Measurements from ENCODE around the gene AREG. TPM values are rescaled to one million over a fixed set of nuclear protein-coding genes. Genes with fewer than 3 reads are reported as not detected.

The AREG gene
- total and polyA plus RNA-seq, 2 of the 4 experiments (the other 2 are of a cell fraction) = 0.17 to 0.18 TPM

DNA sequence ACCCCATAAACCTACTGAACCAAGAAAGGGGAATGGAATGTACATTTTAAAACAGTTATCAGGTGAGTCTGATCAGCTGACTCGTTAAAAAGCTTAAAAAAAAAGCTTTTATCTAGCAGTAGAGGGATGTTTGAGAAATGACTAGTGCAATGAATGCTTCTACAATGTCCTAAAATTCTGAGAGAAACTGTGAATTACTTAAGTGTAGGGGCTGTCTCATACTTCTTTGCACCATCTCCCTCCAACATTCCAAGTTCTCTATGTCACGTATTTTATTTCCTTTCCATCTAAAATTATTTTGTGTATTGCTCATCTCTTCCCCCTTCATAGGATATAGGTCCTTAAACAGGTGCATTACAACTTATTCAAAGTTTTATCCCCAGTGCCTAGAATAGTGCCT lies 11.9 kb upstream of the AREG start:
- no peaks in the 10 kb centered on the region for H4K20me1 ChIP-seq (ENCODE audit: insufficient read depth, low read length)
- H3K9me1 ChIP-seq (ENCODE audit: insufficient read depth, low read length) = no peaks in the 10 kb centered on the region
- no peak overlapping the region for H3K4me2 ChIP-seq (ENCODE audit: low read depth, low read length)
- H3K56ac ChIP-seq (ENCODE audit: extremely low read depth, insufficient read depth, low read length) = no peak overlapping the region
- H3K4me1 ChIP-seq (ENCODE audit: control insufficient read depth, insufficient read depth, low read length) = no peaks in the 10 kb centered on the region
- in situ Hi-C loops (cut with MboI; ENCODE audit: low sequenced_read_pairs) = no loop called here
- WGBS, 2 experiments (ENCODE audit: extremely low coverage in 2 of 2, insufficient read length in 1 of 2) = no CpG with 5 or more reads among the region's 2 CpGs
- no peak overlapping the region for H3K9ac ChIP-seq (ENCODE audit: low read depth, low read length)
- H2AK5ac ChIP-seq (ENCODE audit: low read depth, low read length) = no peak overlapping the region
- H2BK15ac ChIP-seq (ENCODE audit: low read depth, low read length) = no peak overlapping the region
- H3K4ac ChIP-seq (ENCODE audit: low read depth, low read length) = no peak overlapping the region
- H4K8ac ChIP-seq (ENCODE audit: low read depth in 2 of 2, low read length in 2 of 2) = no peak overlapping the region
- no peak overlapping the region for H3K23ac ChIP-seq (ENCODE audit: low read depth, low read length)
- no peaks in the 10 kb centered on the region for H3K79me1 ChIP-seq (ENCODE audit: low read depth in 1 of 2, low read length in 2 of 2)
- H3K4me3 ChIP-seq (ENCODE audit: insufficient read depth, low read depth, low read length) = no peak overlapping the region
- H3K27me3 ChIP-seq (ENCODE audit: control insufficient read depth, insufficient read depth, low read length) = no peaks in the 10 kb centered on the region
- H2BK20ac ChIP-seq (ENCODE audit: low read depth, low read length) = no peak overlapping the region
- TF ChIP-seq, protein P1, sequence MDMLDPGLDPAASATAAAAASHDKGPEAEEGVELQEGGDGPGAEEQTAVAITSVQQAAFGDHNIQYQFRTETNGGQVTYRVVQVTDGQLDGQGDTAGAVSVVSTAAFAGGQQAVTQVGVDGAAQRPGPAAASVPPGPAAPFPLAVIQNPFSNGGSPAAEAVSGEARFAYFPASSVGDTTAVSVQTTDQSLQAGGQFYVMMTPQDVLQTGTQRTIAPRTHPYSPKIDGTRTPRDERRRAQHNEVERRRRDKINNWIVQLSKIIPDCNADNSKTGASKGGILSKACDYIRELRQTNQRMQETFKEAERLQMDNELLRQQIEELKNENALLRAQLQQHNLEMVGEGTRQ (IDR thresholded peaks at IDR 0.05; ENCODE audit: low read depth, low read length) = no peak
- TF ChIP-seq, protein P2, sequence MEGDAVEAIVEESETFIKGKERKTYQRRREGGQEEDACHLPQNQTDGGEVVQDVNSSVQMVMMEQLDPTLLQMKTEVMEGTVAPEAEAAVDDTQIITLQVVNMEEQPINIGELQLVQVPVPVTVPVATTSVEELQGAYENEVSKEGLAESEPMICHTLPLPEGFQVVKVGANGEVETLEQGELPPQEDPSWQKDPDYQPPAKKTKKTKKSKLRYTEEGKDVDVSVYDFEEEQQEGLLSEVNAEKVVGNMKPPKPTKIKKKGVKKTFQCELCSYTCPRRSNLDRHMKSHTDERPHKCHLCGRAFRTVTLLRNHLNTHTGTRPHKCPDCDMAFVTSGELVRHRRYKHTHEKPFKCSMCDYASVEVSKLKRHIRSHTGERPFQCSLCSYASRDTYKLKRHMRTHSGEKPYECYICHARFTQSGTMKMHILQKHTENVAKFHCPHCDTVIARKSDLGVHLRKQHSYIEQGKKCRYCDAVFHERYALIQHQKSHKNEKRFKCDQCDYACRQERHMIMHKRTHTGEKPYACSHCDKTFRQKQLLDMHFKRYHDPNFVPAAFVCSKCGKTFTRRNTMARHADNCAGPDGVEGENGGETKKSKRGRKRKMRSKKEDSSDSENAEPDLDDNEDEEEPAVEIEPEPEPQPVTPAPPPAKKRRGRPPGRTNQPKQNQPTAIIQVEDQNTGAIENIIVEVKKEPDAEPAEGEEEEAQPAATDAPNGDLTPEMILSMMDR (conservative IDR thresholded peaks at IDR 0.05; ENCODE audit: low read depth, low read length) = no peak
- no peak for TF ChIP-seq POLR2A (IDR thresholded peaks at IDR 0.05; ENCODE audit: low read depth, low read length)
- TF ChIP-seq, protein P3, sequence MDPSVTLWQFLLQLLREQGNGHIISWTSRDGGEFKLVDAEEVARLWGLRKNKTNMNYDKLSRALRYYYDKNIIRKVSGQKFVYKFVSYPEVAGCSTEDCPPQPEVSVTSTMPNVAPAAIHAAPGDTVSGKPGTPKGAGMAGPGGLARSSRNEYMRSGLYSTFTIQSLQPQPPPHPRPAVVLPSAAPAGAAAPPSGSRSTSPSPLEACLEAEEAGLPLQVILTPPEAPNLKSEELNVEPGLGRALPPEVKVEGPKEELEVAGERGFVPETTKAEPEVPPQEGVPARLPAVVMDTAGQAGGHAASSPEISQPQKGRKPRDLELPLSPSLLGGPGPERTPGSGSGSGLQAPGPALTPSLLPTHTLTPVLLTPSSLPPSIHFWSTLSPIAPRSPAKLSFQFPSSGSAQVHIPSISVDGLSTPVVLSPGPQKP (IDR thresholded peaks at IDR 0.05; ENCODE audit: borderline replicate concordance, low read depth, low read length) = no peak
- no peak for TF ChIP-seq RAD21 (IDR thresholded peaks at IDR 0.05; ENCODE audit: low read length)
- no peak for TF ChIP-seq NFE2L2 (IDR thresholded peaks at IDR 0.05; ENCODE audit: low read depth, low read length)
- TF ChIP-seq SMC3 (IDR thresholded peaks at IDR 0.05; ENCODE audit: low read depth, low read length) = no peak
- TF ChIP-seq CHD1 (IDR thresholded peaks at IDR 0.05; ENCODE audit: low read depth, low read length) = no peak
- no peak for TF ChIP-seq BHLHE40 (IDR thresholded peaks at IDR 0.05; ENCODE audit: low read depth, low read length)
- TF ChIP-seq FOS (IDR thresholded peaks at IDR 0.05; ENCODE audit: low read depth, low read length) = no peak
- no peak for TF ChIP-seq CEBPB (IDR thresholded peaks at IDR 0.05; ENCODE audit: low read depth, low read length)
- no peak for TF ChIP-seq RFX5 (IDR thresholded peaks at IDR 0.05; ENCODE audit: low read depth, low read length)
- no peak for TF ChIP-seq MXI1 (IDR thresholded peaks at IDR 0.05; ENCODE audit: borderline replicate concordance, low read depth, low read length)
- TF ChIP-seq MAFK (IDR thresholded peaks at IDR 0.05; ENCODE audit: low read depth, low read length) = no peak
- no peak for TF ChIP-seq RCOR1 (IDR thresholded peaks at IDR 0.05; ENCODE audit: insufficient replicate concordance, low read length)
- TF ChIP-seq MAZ (IDR thresholded peaks at IDR 0.05; ENCODE audit: borderline replicate concordance, low read depth, low read length) = no peak
- H4K91ac ChIP-seq (ENCODE audit: insufficient read depth, low read depth, low read length) = no peak overlapping the region
- dilution Hi-C loops (cut with HindIII; ENCODE audit: low sequenced_read_pairs, unreplicated experiment) = no loop called here
- H3K9me3 ChIP-seq (ENCODE audit: control insufficient read depth, insufficient read depth, low read length) = no peaks in the 10 kb centered on the region
- no TSS peak for BruUV-seq (replicated peaks)
- H2AK9ac ChIP-seq (replicated peaks; ENCODE audit: low read depth, low read length, poor library complexity) = no peak overlapping the region
- H2BK120ac ChIP-seq (ENCODE audit: low read depth, low read length) = no peak overlapping the region
- no peak overlapping the region for H3K27ac ChIP-seq (ENCODE audit: insufficient read depth, low read length)
- CTCF ChIA-PET = interaction anchor here (1.6 kb wide), 1 partner anchor 12 kb away, joined by 5 read pairs; the partner anchor contains the start of gene AREG
- no peak overlapping the region for H3K18ac ChIP-seq (ENCODE audit: low read depth, low read length)
- ATAC-seq (ENCODE audit: low read depth) (no peak), DNase-seq (peak; percentile 24)
- H2AFZ ChIP-seq (replicated peaks; ENCODE audit: low read length, poor library complexity) = no peak overlapping the region
- H3K36me3 ChIP-seq (ENCODE audit: control insufficient read depth, insufficient read depth, low read length) = no peaks in the 10 kb centered on the region
- POLR2A ChIA-PET (ENCODE audit: unreplicated experiment) = no interaction called here
- H3K14ac ChIP-seq (replicated peaks; ENCODE audit: low read depth, low read length) = no peak overlapping the region
- H4K5ac ChIP-seq (ENCODE audit: low read depth, low read length) = no peak overlapping the region
- intact Hi-C loops (cut with micrococcal nuclease) = no loop called here
- no peak overlapping the region for H2BK5ac ChIP-seq (ENCODE audit: low read depth, low read length, poor library complexity, severe bottlenecking)

Measured in IMR-90 (cell line).